ENCODE results near the gene RAB7B.
"Not testable (repeated sequence)": the region's sequence is repeated elsewhere in the genome, so short reads cannot be mapped to it uniquely, and the experiment has no call there.

Gene RAB7B

GRCh38 chr1:206002871-206003801 is at the start of gene RAB7B:
RAB7B (minus strand) TSS chr1:206003395; CDS start chr1:205994135, 9,260 bp downstream.
- DNase-seq = peak; percentile 95 to 98 (median 96)

- not testable (repeated sequence) for DNase-seq
These were observed 49.2 kb upstream of the RAB7B start for GRCh38 chr1:206052231-206052865.

GRCh38 chr1:206050655-206051235 is 47.5 kb upstream of the RAB7B start:
- DNase-seq = peak; percentile 84 to 89 (median 84)

GRCh38 chr1:206049919-206050600 is 46.9 kb upstream of the RAB7B start:
- DNase-seq = peak in 1 of 3 donors; percentile 7

- DNase-seq = peak in 2 of 3 donors; percentile 38 to 49
These were observed 46.1 kb upstream of the RAB7B start for GRCh38 chr1:206049293-206049692.

- DNase-seq = peak; percentile 77 to 84 (median 80)
These were observed 45.4 kb upstream of the RAB7B start for GRCh38 chr1:206048582-206048981.

- no peak for DNase-seq
These were observed 44.1 kb upstream of the RAB7B start for GRCh38 chr1:206047271-206047670.

- DNase-seq = no peak
These were observed 38.4 kb upstream of the RAB7B start for GRCh38 chr1:206041640-206042039.

- DNase-seq = no peak
These were observed 37.1 kb upstream of the RAB7B start for GRCh38 chr1:206040328-206040727.

- DNase-seq = peak in 2 of 3 donors; percentile 39 to 45
These were observed 36.1 kb upstream of the RAB7B start for GRCh38 chr1:206039046-206039973.

GRCh38 chr1:206037581-206037980 is 34.4 kb upstream of the RAB7B start:
- DNase-seq = no peak

- peak in 1 of 3 donors; percentile 14 for DNase-seq
These were observed 33.7 kb upstream of the RAB7B start for GRCh38 chr1:206036663-206037455.

- DNase-seq = no peak
These were observed 31.8 kb upstream of the RAB7B start for GRCh38 chr1:206035027-206035426.

GRCh38 chr1:206032380-206033140 is 29.4 kb upstream of the RAB7B start:
- DNase-seq = peak; percentile 48 to 66 (median 62)

- peak; percentile 78 to 80 (median 79) for DNase-seq
These were observed 27.5 kb upstream of the RAB7B start for GRCh38 chr1:206030714-206031113.

- no peak for DNase-seq
These were observed 27.0 kb upstream of the RAB7B start for GRCh38 chr1:206030191-206030590.

GRCh38 chr1:206029484-206029883 is 26.3 kb upstream of the RAB7B start:
- no peak for DNase-seq

GRCh38 chr1:206025283-206025820 is 22.2 kb upstream of the RAB7B start:
- DNase-seq = no peak

GRCh38 chr1:206023695-206024094 is 20.5 kb upstream of the RAB7B start, which contains the start of gene CTSE:
CTSE (minus strand) TSS chr1:206023895; CDS start chr1:206023791, 104 bp downstream.
- DNase-seq = no peak

- DNase-seq = no peak
These were observed 19.6 kb upstream of the RAB7B start for GRCh38 chr1:206022766-206023165.

Measured in suppressor macrophage treated with lipopolysaccharide for 1 hour (primary cell).